Cerebellar nuclear complex (tissue), 1 donor: ENCODE results near the gene RAB3B.
"Not testable (repeated sequence)": the region's sequence is repeated elsewhere in the genome, so short reads cannot be mapped to it uniquely, and the experiment has no call there.

ENCODE experiments used
- DNase-seq, 2 experiments: peaks; one replicate each; lab custom pipeline; 2025; lab: John Stamatoyannopoulos, UW

Gene RAB3B

GRCh38 chr1:51989582-51990477 lies 670 bp downstream of the RAB3B start:
- DNase-seq: no peak

GRCh38 chr1:51988254-51988653 lies 2.2 kb downstream of the RAB3B start:
- DNase-seq: no peak

GRCh38 chr1:51986718-51987117 lies 3.8 kb downstream of the RAB3B start:
- DNase-seq: no peak

GRCh38 chr1:51982161-51982560 lies 8.3 kb downstream of the RAB3B start:
- no peak for DNase-seq

- no peak for DNase-seq
Observed at GRCh38 chr1:51981555-51981954, 8.9 kb downstream of the RAB3B start.

- no peak for DNase-seq
Observed at GRCh38 chr1:51978099-51978498, 12.4 kb downstream of the RAB3B start.

GRCh38 chr1:51976846-51977602 lies 13.5 kb downstream of the RAB3B start:
- no peak for DNase-seq

- DNase-seq: no peak
Observed at GRCh38 chr1:51973587-51974474, 16.7 kb downstream of the RAB3B start.

GRCh38 chr1:51969038-51969705 lies 21.3 kb downstream of the RAB3B start:
- DNase-seq: no peak

- no peak for DNase-seq
Observed at GRCh38 chr1:51968632-51969031, 21.9 kb downstream of the RAB3B start.

GRCh38 chr1:51967213-51967791 lies 23.2 kb downstream of the RAB3B start:
- DNase-seq: not testable (repeated sequence)

GRCh38 chr1:51966559-51966958 lies 23.9 kb downstream of the RAB3B start:
- no peak for DNase-seq

- DNase-seq: no peak
Observed at GRCh38 chr1:51964309-51964696, 26.2 kb downstream of the RAB3B start.

GRCh38 chr1:51963592-51964308 lies 26.8 kb downstream of the RAB3B start:
- DNase-seq: no peak

- DNase-seq: no peak
Observed at GRCh38 chr1:51962486-51963356, 27.8 kb downstream of the RAB3B start.

- no peak for DNase-seq
Observed at GRCh38 chr1:51961954-51962353, 28.5 kb downstream of the RAB3B start.

GRCh38 chr1:51961231-51961630 lies 29.3 kb downstream of the RAB3B start:
- DNase-seq: no peak

- DNase-seq: no peak
Observed at GRCh38 chr1:51960262-51960661, 30.2 kb downstream of the RAB3B start.

GRCh38 chr1:51958824-51959223 lies 31.7 kb downstream of the RAB3B start:
- DNase-seq: no peak

- DNase-seq: no peak
Observed at GRCh38 chr1:51957618-51958017, 32.9 kb downstream of the RAB3B start.
